Osteoblast (primary cell): ENCODE measurements around the gene PDCD4. TPM values are rescaled to one million over a fixed set of nuclear protein-coding genes. Genes with fewer than 3 reads are reported as not detected.

Experiments used
- DNase-seq: peaks from one replicate; pipeline ENCODE4 v3.0.0; 2011; ENCODE audit warnings: low spot score, mixed read lengths; ENCODE audit not compliant: insufficient read length; ENCODE audit errors: missing footprints
- H2AFZ ChIP-seq: 2 replicates; pipeline ENCODE4 v1.6.0; 2011; ENCODE audit warnings: mild to moderate bottlenecking, low read length
- H3K27ac ChIP-seq: 2 replicates; pipeline ENCODE4 v1.5.1; 2011; ENCODE audit warnings: mild to moderate bottlenecking, low read depth, low read length, moderate library complexity
- H3K27me3 ChIP-seq: 2 replicates; pipeline ENCODE4 v1.6.0; 2012; ENCODE audit warnings: mild to moderate bottlenecking, control low read depth, inconsistent platforms, low read length, moderate library complexity; ENCODE audit not compliant: insufficient read depth
- H3K36me3 ChIP-seq: 2 replicates; pipeline ENCODE4 v1.5.1; 2011; ENCODE audit warnings: mild to moderate bottlenecking, low read length, control low read depth, moderate library complexity; ENCODE audit not compliant: insufficient read depth
- H3K4me1 ChIP-seq: 2 replicates; pipeline ENCODE4 v1.5.1; 2011; ENCODE audit warnings: mild to moderate bottlenecking, low read length, control low read depth, moderate library complexity; ENCODE audit not compliant: insufficient read depth
- H3K4me2 ChIP-seq: 2 replicates; pipeline ENCODE4 v1.6.0; 2011; ENCODE audit warnings: mild to moderate bottlenecking, low read length; ENCODE audit not compliant: insufficient read depth
- H3K4me3 ChIP-seq: fragments of 200-600 bp; sonication (generic); 3 replicates; pipeline ENCODE4 v1.5.1; 2012; ENCODE audit warnings: mild to moderate bottlenecking, low read length, inconsistent platforms; ENCODE audit not compliant: insufficient read depth
- H3K79me2 ChIP-seq: 2 replicates; pipeline ENCODE4 v1.6.0; 2012; ENCODE audit warnings: mild to moderate bottlenecking, low read length, control low read depth, inconsistent platforms; ENCODE audit not compliant: insufficient read depth
- H3K9me3 ChIP-seq: 2 replicates; pipeline ENCODE4 v1.5.1; 2011; ENCODE audit warnings: low read depth, low read length, control low read depth
- H4K20me1 ChIP-seq: 2 replicates; pipeline ENCODE4 v1.6.0; 2012; ENCODE audit warnings: mild to moderate bottlenecking, low read length, control low read depth; ENCODE audit not compliant: insufficient read depth
- total RNA-seq: library from RNA; depleted of rRNA; stranded (reverse); fragments of >200 nt; gene quantifications from 2 replicates; pipeline ENCODE4 v1.2.3, GENCODE V29; 2012
- TF ChIP-seq, protein P1 (sequence below): IDR thresholded peaks from 2 replicates; pipeline ENCODE4 v1.5.1; 2011; ENCODE audit warnings: mild to moderate bottlenecking, low read depth, low read length, moderate library complexity; ENCODE audit errors: extremely low read depth

Gene PDCD4
- total RNA-seq, 1 donor, result 73.8 TPM

DNA sequence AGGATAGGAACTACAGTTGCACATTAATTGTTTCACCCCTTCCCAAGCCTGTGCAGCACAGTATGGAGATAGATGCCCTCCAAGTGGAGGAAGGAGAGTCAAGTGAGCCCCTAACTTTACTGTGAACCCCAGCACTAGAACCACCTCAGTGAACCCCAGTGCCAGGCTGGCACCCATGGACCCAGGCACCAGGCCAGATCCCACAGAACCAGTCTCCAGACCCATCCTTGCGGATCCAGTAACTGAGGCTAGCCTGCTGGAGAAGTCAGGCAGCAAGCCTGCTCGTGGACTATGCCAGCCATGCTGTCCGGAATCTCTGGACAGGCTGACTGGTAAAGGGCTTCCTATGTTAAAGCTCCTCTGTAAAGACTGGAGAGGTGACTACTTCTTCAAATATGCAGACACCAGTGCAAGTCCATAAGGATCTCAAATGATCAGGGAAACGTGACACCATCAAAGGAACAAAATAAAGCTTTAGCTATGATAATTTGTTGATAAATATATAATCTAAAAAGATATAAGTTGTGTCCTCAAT is 75.4 kb downstream of the PDCD4 start:
- DNase-seq, result no peak
- Histone ChIP-seq H3K79me2 (peaks cover 96% of the 10 kb centered on the region), H2AFZ (no peak overlapping the region), H3K36me3 (peaks cover 10% of the 10 kb centered on the region), H3K9me3 (no peaks in the 10 kb centered on the region), H3K27ac (no peak overlapping the region), H3K4me1 (peaks cover 28% of the 10 kb centered on the region), H3K4me3 (no peak overlapping the region), H3K4me2 (no peak overlapping the region), H3K27me3 (no peaks in the 10 kb centered on the region), H4K20me1 (peaks cover 26% of the 10 kb centered on the region)
- TF ChIP-seq, protein P1, sequence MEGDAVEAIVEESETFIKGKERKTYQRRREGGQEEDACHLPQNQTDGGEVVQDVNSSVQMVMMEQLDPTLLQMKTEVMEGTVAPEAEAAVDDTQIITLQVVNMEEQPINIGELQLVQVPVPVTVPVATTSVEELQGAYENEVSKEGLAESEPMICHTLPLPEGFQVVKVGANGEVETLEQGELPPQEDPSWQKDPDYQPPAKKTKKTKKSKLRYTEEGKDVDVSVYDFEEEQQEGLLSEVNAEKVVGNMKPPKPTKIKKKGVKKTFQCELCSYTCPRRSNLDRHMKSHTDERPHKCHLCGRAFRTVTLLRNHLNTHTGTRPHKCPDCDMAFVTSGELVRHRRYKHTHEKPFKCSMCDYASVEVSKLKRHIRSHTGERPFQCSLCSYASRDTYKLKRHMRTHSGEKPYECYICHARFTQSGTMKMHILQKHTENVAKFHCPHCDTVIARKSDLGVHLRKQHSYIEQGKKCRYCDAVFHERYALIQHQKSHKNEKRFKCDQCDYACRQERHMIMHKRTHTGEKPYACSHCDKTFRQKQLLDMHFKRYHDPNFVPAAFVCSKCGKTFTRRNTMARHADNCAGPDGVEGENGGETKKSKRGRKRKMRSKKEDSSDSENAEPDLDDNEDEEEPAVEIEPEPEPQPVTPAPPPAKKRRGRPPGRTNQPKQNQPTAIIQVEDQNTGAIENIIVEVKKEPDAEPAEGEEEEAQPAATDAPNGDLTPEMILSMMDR, result no peak

Other genes starting within 250 kb of the PDCD4 start
- under 0.01 TPM in 1 of 2 replicates, not detected in the other for gene RBM20, start 227.6 kb upstream of the PDCD4 start, total RNA-seq
- gene BBIP1, start 47.3 kb downstream of the PDCD4 start, total RNA-seq, result 31.2 and 32.2 TPM in 2 replicates
- 69.0 and 73.8 TPM in 2 replicates for gene SHOC2, start 47.7 kb downstream of the PDCD4 start, total RNA-seq
- gene ADRA2A, start 205.1 kb downstream of the PDCD4 start, total RNA-seq, result 0.29 and 0.72 TPM in 2 replicates